GM12878 (cell line): ENCODE measurements around the gene ATP6V1G3. TPM values are rescaled to one million over a fixed set of nuclear protein-coding genes. Genes with fewer than 3 reads are reported as not detected.

Experiments used
- ATAC-seq: fragments of 200-7000 bp; cut with Tn5 transposase; 3 replicates; pipeline ENCODE4 v1.9.1; 2020; ENCODE audit warnings: mild to moderate bottlenecking, moderate library complexity
- BruUV-seq: library from RNA; stranded (reverse); fragments of 400-500 nt; replicated peaks from 2 replicates; lab custom pipeline; 2021; lab: Mats Ljungman, UMichigan
- CTCF ChIA-PET: fragments of 300-600 bp; sonication (Branson Sonifier 250); formaldehyde crosslinking; extraction: SDS; loops from one replicate; lab custom pipeline; 2021; ENCODE audit warnings: inconsistent platforms; lab: Yijun Ruan, JAX
- POLR2A ChIA-PET: fragments of 350-600 bp; formaldehyde crosslinking; extraction: SDS; loops from one replicate; lab custom pipeline; 2021; ENCODE audit warnings: inconsistent platforms; lab: Charles Lee
- RAD21 ChIA-PET: fragments of 300-600 bp; sonication (Branson Sonifier 250); formaldehyde crosslinking; loops from one replicate; lab custom pipeline; 2023; ENCODE audit warnings: antibody characterized with exemption; ENCODE audit not compliant: unreplicated experiment; lab: Charles Lee
- SMC1A ChIA-PET: fragments of 300-600 bp; sonication (Branson Sonifier 250); formaldehyde crosslinking; loops from one replicate; lab custom pipeline; 2023; ENCODE audit not compliant: unreplicated experiment, uncharacterized antibody; lab: Charles Lee
- DNase-seq: peaks from one replicate; pipeline ENCODE4 v3.0.0-alpha.2; 2011; ENCODE audit warnings: low read depth, low spot score
- FAIRE-seq: peaks from 3 replicates; lab custom pipeline; 2011; peaks lifted over from hg19 to GRCh38; lab: Jason Lieb, UNC
- H2AFZ ChIP-seq: 2 replicates; pipeline ENCODE4 v1.6.0; 2011; ENCODE audit warnings: low read depth, low read length, control low read depth; ENCODE audit not compliant: control insufficient read depth
- H3K27ac ChIP-seq: 2 replicates; pipeline ENCODE4 v1.5.1; 2011; ENCODE audit warnings: control low read depth; ENCODE audit not compliant: control insufficient read depth, insufficient read depth
- H3K27me3 ChIP-seq, 2 experiments: replicated peaks in 1 of 2; 2 replicates each; pipeline versions ENCODE4 v1.6.0 to v1.6.1; 2011; ENCODE audit warnings: low read length in 1 of 2; ENCODE audit not compliant: control insufficient read depth in 2 of 2, insufficient read depth in 2 of 2
- H3K36me3 ChIP-seq, 2 experiments: 2 replicates each; pipeline ENCODE4 v1.5.1; 2011; ENCODE audit warnings: low read length in 1 of 2; ENCODE audit not compliant: control insufficient read depth in 2 of 2, insufficient read depth in 2 of 2
- H3K4me1 ChIP-seq: 2 replicates; pipeline ENCODE4 v1.6.1; 2011; ENCODE audit warnings: mild to moderate bottlenecking, low read length, moderate library complexity, mixed read lengths; ENCODE audit not compliant: control insufficient read depth, insufficient read depth
- H3K4me2 ChIP-seq: 2 replicates; pipeline ENCODE4 v1.6.0; 2011; ENCODE audit warnings: control low read depth; ENCODE audit not compliant: control insufficient read depth, insufficient read depth
- H3K4me3 ChIP-seq: fragments of 200-600 bp; sonication (generic); 2 replicates; pipeline ENCODE4 v1.5.1; 2016
- H3K79me2 ChIP-seq: 2 replicates; pipeline ENCODE4 v1.6.0; 2011; ENCODE audit warnings: low read length; ENCODE audit not compliant: control insufficient read depth, insufficient read depth
- H3K9ac ChIP-seq: 2 replicates; pipeline ENCODE4 v1.8.0; 2011; ENCODE audit warnings: low read length, control low read depth, mixed read lengths; ENCODE audit not compliant: control insufficient read depth, insufficient read depth
- H3K9me3 ChIP-seq: replicated peaks from 3 replicates; pipeline ENCODE4 v1.5.1; 2011; ENCODE audit warnings: mild to moderate bottlenecking, low read length; ENCODE audit not compliant: control insufficient read depth, insufficient read depth
- H4K20me1 ChIP-seq: 2 replicates; pipeline ENCODE4 v1.6.0; 2011; ENCODE audit not compliant: control insufficient read depth, insufficient read depth
- ASH2L ChIP-seq: fragments of 300-600, 200-600 bp; sonication (generic); IDR thresholded peaks from 2 replicates; pipeline ENCODE4 v1.6.1; 2017; ENCODE audit warnings: low read depth, mild to moderate bottlenecking, borderline replicate concordance
- EGR1 ChIP-seq, 2 experiments: IDR thresholded peaks; 1 replicate in 1 of 2; 2 replicates in 1 of 2; pipeline ENCODE4 v1.6.1; 2011 to 2012; ENCODE audit warnings: low read depth in 2 of 2, low read length in 2 of 2, borderline replicate concordance in 1 of 2, mild to moderate bottlenecking in 1 of 2, moderate library complexity in 1 of 2
- HDGF ChIP-seq: fragments of 450-650 bp; IDR thresholded peaks from 2 replicates; pipeline ENCODE4 v1.6.1; 2016; ENCODE audit warnings: antibody characterized with exemption
- PML ChIP-seq: IDR thresholded peaks from 2 replicates; pipeline ENCODE4 v1.6.1; 2012; ENCODE audit warnings: low read length, inconsistent platforms
- RCOR1 ChIP-seq: conservative IDR thresholded peaks from 2 replicates; pipeline ENCODE4 v1.6.1; 2012; ENCODE audit warnings: low read depth, low read length, improper control_type of control experiment
- SUZ12 ChIP-seq: fragments of 200-600 bp; sonication (generic); IDR thresholded peaks from one replicate; pipeline ENCODE4 v1.6.1; 2018; ENCODE audit warnings: antibody characterized with exemption, mild to moderate bottlenecking; ENCODE audit not compliant: unreplicated experiment
- ZBTB40 ChIP-seq: fragments of 450-650 bp; IDR thresholded peaks from 2 replicates; pipeline ENCODE4 v1.6.1; 2016; ENCODE audit warnings: mild to moderate bottlenecking, moderate library complexity, borderline replicate concordance
- WGBS: methylation state at CpG from one replicate; pipeline ENCODE4 v1.1.6; 2016; ENCODE audit warnings: low lambda C conversion rate; ENCODE audit not compliant: insufficient replicate concordance, insufficient coverage; ENCODE audit errors: missing lambda C conversion rate; 5-methylcytosine and 5-hydroxymethylcytosine counted together
- in situ Hi-C: fragments of 300-500 bp; cut with MboI; formaldehyde crosslinking; loops from 9 replicates; pipeline ENCODE4 v1.14.3; 2018; ENCODE audit warnings: mixed read lengths
- intact Hi-C: fragments of 100-400 bp; cut with micrococcal nuclease; formaldehyde crosslinking; loops from one replicate; pipeline ENCODE4 v1.14.2; 2022; ENCODE audit not compliant: unreplicated experiment
- polyA plus RNA-seq, 11 experiments: library from polyadenylated mRNA; depleted of rRNA in 4 of 11; unstranded in 6 of 11; stranded (reverse) in 5 of 11; fragments of >200 nt; fragmentation: Nextera tagmentation in 4 of 11; fragmentation: Illumina TruSeq in 1 of 11; extraction: Ambion mirVana in 4 of 11; extraction: Trizol in 1 of 11; gene quantifications; 1 replicate in 1 of 11; 2 replicates in 10 of 11; pipeline versions ENCODE4 v1.2.1 to v1.2.3, GENCODE V29; 2011 to 2016; ENCODE audit warnings: inconsistent platforms in 2 of 11, missing spikeins in 2 of 11, low read depth in 1 of 11
- total RNA-seq, 4 experiments: library from RNA; depleted of rRNA in 3 of 4; stranded (reverse); fragments of >200 nt in 3 of 4; fragmentation: Illumina TruSeq in 1 of 4; extraction: Trizol in 1 of 4; gene quantifications; 2 replicates each; pipeline versions ENCODE4 v1.2.1 to v1.2.3, GENCODE V29; 2013 to 2021
- TF ChIP-seq, protein P1 (sequence below): IDR thresholded peaks from 2 replicates; pipeline ENCODE4 v1.6.1; 2011; ENCODE audit warnings: low read depth, low read length, improper control_type of control experiment, borderline replicate concordance

ATP6V1G3 gene
- total and polyA plus RNA-seq, 10 of the 15 experiments (the other 5 are each of a cell fraction or from before 2014, with no cell fraction given) = 0.22 TPM; not detected in 9

GRCh38 chr1:198545156-198545555 is 4.7 kb upstream of the ATP6V1G3 start:
- no peaks in the 10 kb centered on the region for H4K20me1 ChIP-seq
- no peak overlapping the region for H3K4me3 ChIP-seq
- H3K9ac ChIP-seq = no peak overlapping the region
- no TSS peak for BruUV-seq
- H3K4me2 ChIP-seq = no peak overlapping the region
- H3K27me3 ChIP-seq = no peaks in the 10 kb centered on the region
- H3K27ac ChIP-seq = no peak overlapping the region
- POLR2A ChIA-PET = no interaction called here
- peaks cover 19% of the 10 kb centered on the region for H3K4me1 ChIP-seq
- RAD21 ChIA-PET = interaction anchor here (0.6 to 1.9 kb wide), 4 partner anchors 10 to 76 kb away, joined by 3 to 7 read pairs (median 4); no protein-coding TSS in a partner anchor
- H3K36me3 ChIP-seq = no peaks in the 10 kb centered on the region
- DNase-seq = no peak
- no peak for ATAC-seq
- CTCF ChIA-PET = no interaction called here
- intact Hi-C loops (no loop called here), in situ Hi-C loops (no loop called here)
- no peaks in the 10 kb centered on the region; the same call in 2 of the 3 replicates for H3K9me3 ChIP-seq
- TF ChIP-seq ASH2L (no peak), EGR1 (IDR thresholded peaks at IDR 0.05; ENCODE audit: borderline replicate concordance in 1 of 2, low read depth in 2 of 2, low read length in 2 of 2) (no peak), PML (no peak), RCOR1 (no peak), HDGF (no peak), ZBTB40 (no peak), SUZ12 (no peak)
- TF ChIP-seq, protein P1, sequence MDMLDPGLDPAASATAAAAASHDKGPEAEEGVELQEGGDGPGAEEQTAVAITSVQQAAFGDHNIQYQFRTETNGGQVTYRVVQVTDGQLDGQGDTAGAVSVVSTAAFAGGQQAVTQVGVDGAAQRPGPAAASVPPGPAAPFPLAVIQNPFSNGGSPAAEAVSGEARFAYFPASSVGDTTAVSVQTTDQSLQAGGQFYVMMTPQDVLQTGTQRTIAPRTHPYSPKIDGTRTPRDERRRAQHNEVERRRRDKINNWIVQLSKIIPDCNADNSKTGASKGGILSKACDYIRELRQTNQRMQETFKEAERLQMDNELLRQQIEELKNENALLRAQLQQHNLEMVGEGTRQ = no peak
- H2AFZ ChIP-seq = no peak overlapping the region
- SMC1A ChIA-PET = interaction anchor here (0.6 to 2.9 kb wide), 10 partner anchors 9 to 1896 kb away, joined by 3 to 23 read pairs (median 4); no protein-coding TSS in a partner anchor
- WGBS = 96% methylated on average over 6 of the region's 6 CpGs
- no peak for FAIRE-seq
- H3K79me2 ChIP-seq = no peaks in the 10 kb centered on the region
